Ascending aorta (tissue), 2 donors: ENCODE results near the gene ZNF286A. TPM values are rescaled to one million over a fixed set of nuclear protein-coding genes. Genes with fewer than 3 reads are reported as not detected.
"Not testable (repeated sequence)": the region's sequence is repeated elsewhere in the genome, so short reads cannot be mapped to it uniquely, and the experiment has no call there.

Experiments
- DNase-seq, 2 donors: peaks; one replicate each; pipeline ENCODE4 v3.0.0-alpha.2; 2019; ENCODE audit warnings: low spot score in 2 of 2
- H3K27ac ChIP-seq, 2 donors: fragments of 200-600 bp; sonication (generic); one replicate each; pipeline ENCODE4 v1.5.1; 2016 to 2017; ENCODE audit warnings: mild to moderate bottlenecking in 1 of 2
- H3K27me3 ChIP-seq: fragments of 200-600 bp; sonication (generic); one replicate; pipeline ENCODE4 v1.5.1; 2017
- H3K36me3 ChIP-seq, 2 donors: fragments of 200-600 bp; sonication (generic); one replicate each; pipeline ENCODE4 v1.5.1; 2016
- H3K4me1 ChIP-seq, 2 donors: fragments of 200-600 bp; sonication (generic); one replicate each; pipeline ENCODE4 v1.5.1; 2016 to 2017; ENCODE audit warnings: mild to moderate bottlenecking in 1 of 2
- H3K4me3 ChIP-seq, 2 donors: fragments of 200-600 bp; sonication (generic); one replicate each; pipeline ENCODE4 v1.5.1; 2016 to 2017; ENCODE audit warnings: mild to moderate bottlenecking in 1 of 2
- H3K9me3 ChIP-seq, 2 donors: fragments of 200-600 bp; sonication (generic); one replicate each; pipeline ENCODE4 v1.5.1; 2016
- CTCF ChIP-seq, 3 experiments: fragments of 200-600 bp in 2 of 3; fragments of 450-650 bp in 1 of 3; sonication (generic) in 2 of 3; IDR thresholded peaks; one replicate each; pipeline ENCODE4 v1.5.1; 2016 to 2019; ENCODE audit warnings: antibody characterized with exemption in 3 of 3, mild to moderate bottlenecking in 1 of 3, moderate library complexity in 1 of 3
- intact Hi-C: fragments of 100-400 bp; cut with DNase I; formaldehyde crosslinking; loops from one replicate; pipeline ENCODE4 v1.15.1; 2023
- total RNA-seq: library from RNA; depleted of rRNA; stranded (reverse); fragments of >200 nt; gene quantifications from one replicate; pipeline ENCODE4 v1.1.0, GENCODE V29; 2016

The ZNF286A gene
- total RNA-seq, 1 donor from 2014 or later = 42.3 TPM

- H3K36me3 ChIP-seq = no peaks in the 10 kb centered on the region
- intact Hi-C loops = no loop called here
Measured at GRCh38 chr17:15738066-15738465, 38.5 kb downstream of the ZNF286A start.

GRCh38 chr17:15739259-15739658 is 39.7 kb downstream of the ZNF286A start:
- H3K4me1 ChIP-seq, H3K4me3 ChIP-seq, H3K27me3 ChIP-seq, intact Hi-C loops, DNase-seq, H3K36me3 ChIP-seq, H3K27ac ChIP-seq, H3K9me3 ChIP-seq: not testable (repeated sequence)

More at GRCh38 chr17:15738066-15738465, 38.5 kb downstream of the ZNF286A start:
- no peak for DNase-seq
- H3K27me3 ChIP-seq = no peaks in the 10 kb centered on the region
- no peak overlapping the region for H3K4me3 ChIP-seq
- H3K27ac ChIP-seq = no peak overlapping the region
- TF ChIP-seq CTCF (IDR thresholded peaks at IDR 0.05) = no peak
- no peaks in the 10 kb centered on the region for H3K4me1 ChIP-seq
- no peaks in the 10 kb centered on the region for H3K9me3 ChIP-seq

GRCh38 chr17:15740041-15740440 is 40.5 kb downstream of the ZNF286A start:
- H3K27ac ChIP-seq, H3K4me3 ChIP-seq, H3K36me3 ChIP-seq, DNase-seq, intact Hi-C loops, H3K9me3 ChIP-seq, H3K27me3 ChIP-seq, H3K4me1 ChIP-seq: not testable (repeated sequence)

- no peak overlapping the region for H3K4me3 ChIP-seq
- DNase-seq = no peak
- intact Hi-C loops = no loop called here
- no peak for TF ChIP-seq CTCF (IDR thresholded peaks at IDR 0.05)
- H3K4me1 ChIP-seq = no peaks in the 10 kb centered on the region
- no peaks in the 10 kb centered on the region for H3K27me3 ChIP-seq
- H3K36me3 ChIP-seq = no peaks in the 10 kb centered on the region
- no peaks in the 10 kb centered on the region for H3K9me3 ChIP-seq
- H3K27ac ChIP-seq = no peak overlapping the region
Measured at GRCh38 chr17:15740570-15741120, 41.1 kb downstream of the ZNF286A start.

- no peak for DNase-seq
- TF ChIP-seq CTCF (IDR thresholded peaks at IDR 0.05) = no peak
- Histone ChIP-seq H3K27me3 (no peaks in the 10 kb centered on the region), H3K4me1 (no peaks in the 10 kb centered on the region), H3K4me3 (no peak overlapping the region), H3K27ac (no peak overlapping the region), H3K9me3 (no peaks in the 10 kb centered on the region), H3K36me3 (no peaks in the 10 kb centered on the region)
- intact Hi-C loops = no loop called here
Measured at GRCh38 chr17:15741624-15742023, 42.1 kb downstream of the ZNF286A start.

- H3K27me3 ChIP-seq = no peaks in the 10 kb centered on the region
- no peaks in the 10 kb centered on the region for H3K36me3 ChIP-seq
- TF ChIP-seq CTCF (IDR thresholded peaks at IDR 0.05) = no peak
Measured at GRCh38 chr17:15742051-15742795, 42.7 kb downstream of the ZNF286A start.

More at GRCh38 chr17:15742051-15742795, 42.7 kb downstream of the ZNF286A start:
- DNase-seq = no peak
- no peak overlapping the region for H3K4me3 ChIP-seq
- intact Hi-C loops = no loop called here
- H3K27ac ChIP-seq = no peak overlapping the region
- no peaks in the 10 kb centered on the region for H3K9me3 ChIP-seq
- no peaks in the 10 kb centered on the region for H3K4me1 ChIP-seq
